ENCODE results near the gene RMND5B.

RMND5B gene

DNA sequence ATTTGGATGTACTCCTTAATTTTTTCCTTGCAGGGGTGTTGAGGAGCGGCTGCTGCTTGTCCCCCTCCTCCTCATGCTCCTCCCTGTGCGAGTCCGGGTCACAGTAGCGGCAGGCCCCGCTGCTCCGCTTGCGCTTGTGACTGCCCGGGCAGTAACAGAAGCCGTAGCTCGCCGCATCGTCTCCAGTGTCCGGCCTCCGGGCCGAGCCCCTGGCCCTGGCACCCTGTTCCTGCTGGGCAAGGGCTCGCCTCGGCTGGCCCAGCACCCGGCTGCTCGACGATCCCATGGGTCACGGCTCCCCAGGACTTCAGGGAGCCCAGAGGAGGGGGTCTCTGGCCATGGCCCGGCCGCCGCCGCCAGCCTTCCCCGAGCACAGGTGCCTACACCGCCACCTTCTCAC lies 56.2 kb downstream of the RMND5B start, which contains the start of gene GMCL2:
Gene GMCL2, minus strand, starts transcription at position 358 of the 400 bp plus-strand sequence. Its CDS starts 72 bp downstream, at position 286.
- TF ChIP-seq, protein P1, sequence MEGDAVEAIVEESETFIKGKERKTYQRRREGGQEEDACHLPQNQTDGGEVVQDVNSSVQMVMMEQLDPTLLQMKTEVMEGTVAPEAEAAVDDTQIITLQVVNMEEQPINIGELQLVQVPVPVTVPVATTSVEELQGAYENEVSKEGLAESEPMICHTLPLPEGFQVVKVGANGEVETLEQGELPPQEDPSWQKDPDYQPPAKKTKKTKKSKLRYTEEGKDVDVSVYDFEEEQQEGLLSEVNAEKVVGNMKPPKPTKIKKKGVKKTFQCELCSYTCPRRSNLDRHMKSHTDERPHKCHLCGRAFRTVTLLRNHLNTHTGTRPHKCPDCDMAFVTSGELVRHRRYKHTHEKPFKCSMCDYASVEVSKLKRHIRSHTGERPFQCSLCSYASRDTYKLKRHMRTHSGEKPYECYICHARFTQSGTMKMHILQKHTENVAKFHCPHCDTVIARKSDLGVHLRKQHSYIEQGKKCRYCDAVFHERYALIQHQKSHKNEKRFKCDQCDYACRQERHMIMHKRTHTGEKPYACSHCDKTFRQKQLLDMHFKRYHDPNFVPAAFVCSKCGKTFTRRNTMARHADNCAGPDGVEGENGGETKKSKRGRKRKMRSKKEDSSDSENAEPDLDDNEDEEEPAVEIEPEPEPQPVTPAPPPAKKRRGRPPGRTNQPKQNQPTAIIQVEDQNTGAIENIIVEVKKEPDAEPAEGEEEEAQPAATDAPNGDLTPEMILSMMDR (IDR thresholded peaks at IDR 0.05): no peak
- Histone ChIP-seq H3K36me3 (no peaks in the 10 kb centered on the region), H3K27me3 (no peaks in the 10 kb centered on the region), H3K4me3 (ENCODE audit: low read depth in 1 of 2, low read length in 1 of 2) (no peak within 1 kb of the TSS), H3K4me1 (ENCODE audit: control insufficient read depth in 1 of 2, insufficient read depth in 1 of 2, low read depth in 1 of 2, low read length in 1 of 2) (peaks cover 14 to 15% of the 10 kb centered on the region in 2 experiments), H3K9me3 (no peaks in the 10 kb centered on the region), H3K27ac (no peak within 1 kb of the TSS)

DNA sequence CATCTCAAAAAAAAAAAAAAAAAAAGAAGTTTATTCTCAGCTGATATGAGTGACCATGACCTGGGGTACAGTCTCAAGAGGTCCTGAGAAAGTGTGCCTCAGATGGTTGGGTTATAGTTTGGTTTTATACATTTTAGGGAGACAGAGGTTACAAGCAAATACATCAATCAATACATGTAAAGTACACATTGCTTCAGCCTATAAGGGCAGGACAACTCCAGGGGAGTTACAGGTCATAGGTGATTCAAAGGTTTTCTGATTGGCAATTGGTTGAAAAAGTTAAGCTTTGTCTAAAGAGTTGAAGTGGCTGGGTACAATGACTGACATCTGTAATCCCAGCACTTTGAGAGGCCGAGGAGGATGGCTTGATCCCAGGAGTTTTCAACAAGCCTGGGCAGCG lies 58.6 kb downstream of the RMND5B start:
- Histone ChIP-seq H3K27ac (no peak overlapping the region), H3K9me3 (no peaks in the 10 kb centered on the region), H3K4me1 (ENCODE audit: control insufficient read depth in 1 of 2, insufficient read depth in 1 of 2, low read depth in 1 of 2, low read length in 1 of 2) (peaks cover 12 to 14% of the 10 kb centered on the region in 2 experiments), H3K27me3 (no peaks in the 10 kb centered on the region), H3K4me3 (ENCODE audit: low read depth in 1 of 2, low read length in 1 of 2) (no peak overlapping the region), H3K36me3 (no peaks in the 10 kb centered on the region)
- TF ChIP-seq, protein P1 (IDR thresholded peaks at IDR 0.05): no peak

DNA sequence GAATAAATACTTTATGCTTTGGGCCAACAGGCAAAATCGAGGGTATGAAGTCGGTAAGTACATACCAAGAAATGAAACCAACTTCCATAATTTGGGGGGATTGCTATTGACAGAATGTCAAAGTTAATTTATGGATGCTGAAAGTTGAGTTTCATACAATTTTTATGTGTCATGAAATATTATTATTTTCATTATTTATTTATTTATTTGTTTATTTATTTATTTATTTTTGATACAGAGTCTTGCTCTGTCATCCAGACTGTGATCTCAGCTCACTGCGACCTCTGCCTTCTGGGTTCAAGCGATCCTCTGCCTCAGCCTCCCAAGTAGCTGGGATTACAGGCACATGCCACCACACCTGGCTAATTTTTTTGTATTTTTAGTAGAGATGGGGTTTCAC lies 60.8 kb downstream of the RMND5B start:
- TF ChIP-seq, protein P1 (IDR thresholded peaks at IDR 0.05): no peak
- no peak overlapping the region for H3K27ac ChIP-seq
- peaks cover 15% of the 10 kb centered on the region in 2 experiments for H3K4me1 ChIP-seq (ENCODE audit: control insufficient read depth in 1 of 2, insufficient read depth in 1 of 2, low read depth in 1 of 2, low read length in 1 of 2)
- no peaks in the 10 kb centered on the region for H3K36me3 ChIP-seq
- no peaks in the 10 kb centered on the region for H3K27me3 ChIP-seq
- no peaks in the 10 kb centered on the region for H3K9me3 ChIP-seq
- H3K4me3 ChIP-seq (ENCODE audit: low read depth in 1 of 2, low read length in 1 of 2): no peak overlapping the region

DNA sequence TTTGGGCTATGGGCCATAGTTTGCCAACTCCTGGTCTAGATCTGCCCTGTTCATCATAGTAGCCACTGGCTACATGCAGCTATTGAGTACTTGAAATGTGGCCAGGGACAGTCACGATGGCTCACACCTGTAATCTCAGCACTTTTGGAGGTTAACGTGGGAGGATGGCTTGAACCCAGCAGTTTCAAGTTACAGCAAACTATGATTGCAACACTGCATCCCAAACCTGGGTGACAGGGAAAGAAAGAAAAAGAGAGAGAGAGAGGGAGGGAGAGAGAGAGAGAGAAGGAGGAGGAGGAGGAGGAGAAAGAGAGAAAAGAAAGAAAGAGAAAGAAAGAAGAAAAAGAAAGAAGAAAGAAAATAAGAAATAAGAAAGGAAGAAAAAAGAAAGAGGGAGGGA lies 61.4 kb downstream of the RMND5B start:
- Histone ChIP-seq H3K4me3 (ENCODE audit: low read depth in 1 of 2, low read length in 1 of 2) (no peak overlapping the region), H3K27me3 (no peaks in the 10 kb centered on the region), H3K4me1 (ENCODE audit: control insufficient read depth in 1 of 2, insufficient read depth in 1 of 2, low read depth in 1 of 2, low read length in 1 of 2) (peaks cover 15% of the 10 kb centered on the region in 2 experiments), H3K27ac (no peak overlapping the region), H3K36me3 (no peaks in the 10 kb centered on the region), H3K9me3 (no peaks in the 10 kb centered on the region)
- TF ChIP-seq, protein P1 (IDR thresholded peaks at IDR 0.05): no peak

DNA sequence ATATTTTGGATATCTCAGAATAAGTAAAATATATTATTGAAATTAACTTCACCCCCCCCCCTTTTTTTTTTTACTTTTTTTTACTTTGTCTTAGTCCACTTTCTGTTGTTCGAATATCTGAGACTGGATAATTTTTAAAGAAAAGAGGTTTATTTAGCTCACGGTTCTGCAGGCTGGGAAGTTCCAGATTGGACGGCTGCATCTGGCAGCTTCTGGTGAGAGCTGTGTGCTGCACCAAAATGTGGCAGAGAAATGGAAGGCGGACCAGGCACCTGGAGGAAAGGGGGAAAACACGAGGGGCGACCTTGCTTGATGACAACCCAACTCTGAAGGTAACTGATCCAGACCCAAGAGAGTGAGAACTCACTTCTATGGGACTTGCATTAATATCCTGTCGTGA lies 62.0 kb downstream of the RMND5B start:
- Histone ChIP-seq H3K4me3 (ENCODE audit: low read depth in 1 of 2, low read length in 1 of 2) (no peak overlapping the region), H3K9me3 (no peaks in the 10 kb centered on the region), H3K27me3 (no peaks in the 10 kb centered on the region), H3K36me3 (no peaks in the 10 kb centered on the region), H3K4me1 (ENCODE audit: control insufficient read depth in 1 of 2, insufficient read depth in 1 of 2, low read depth in 1 of 2, low read length in 1 of 2) (peaks cover 15% of the 10 kb centered on the region in 2 experiments), H3K27ac (no peak overlapping the region)
- TF ChIP-seq, protein P1 (IDR thresholded peaks at IDR 0.05): no peak

Data from neutrophil (primary cell).